GM12875 (cell line): ENCODE results near the gene FNTB.

Experiments used
- H3K4me3 ChIP-seq: one replicate; pipeline ENCODE4 v1.5.1; 2011; ENCODE audit warnings: low read depth, low read length, control low read depth
- CTCF ChIP-seq: IDR thresholded peaks from 2 replicates; pipeline ENCODE4 v1.5.1; 2011; ENCODE audit warnings: low read depth, mild to moderate bottlenecking, control low read depth, inconsistent platforms, low read length, moderate library complexity, borderline replicate concordance; ENCODE audit not compliant: insufficient read depth

FNTB gene

GRCh38 chr14:65045006-65045405, 58.3 kb downstream of the FNTB start:
- no peak overlapping the region for H3K4me3 ChIP-seq
- TF ChIP-seq CTCF, result no peak

- no peak overlapping the region for H3K4me3 ChIP-seq
- TF ChIP-seq CTCF, result no peak
Measured at GRCh38 chr14:65045709-65046108, 59.0 kb downstream of the FNTB start.

- H3K4me3 ChIP-seq, result no peak overlapping the region
- no peak for TF ChIP-seq CTCF
Measured at GRCh38 chr14:65052832-65053231, 66.1 kb downstream of the FNTB start.

- TF ChIP-seq CTCF, result no peak
- no peak overlapping the region for H3K4me3 ChIP-seq
Measured at GRCh38 chr14:65053466-65053865, 66.8 kb downstream of the FNTB start.

GRCh38 chr14:65054471-65055085, 67.9 kb downstream of the FNTB start:
- no peak overlapping the region for H3K4me3 ChIP-seq
- no peak for TF ChIP-seq CTCF

GRCh38 chr14:65057695-65058094, 71.0 kb downstream of the FNTB start:
- H3K4me3 ChIP-seq, result no peak overlapping the region
- TF ChIP-seq CTCF, result no peak
